HEK293 (cell line): Measurements from ENCODE around the gene FAM24B.

Source experiments
- CTCF ChIA-PET: fragments of 350-600 bp; formaldehyde crosslinking; extraction: SDS; loops from one replicate; lab custom pipeline; 2021; ENCODE audit warnings: antibody characterized with exemption; lab: Yijun Ruan, JAX
- POLR2A ChIA-PET: fragments of 300-600 bp; formaldehyde crosslinking; extraction: SDS; loops from one replicate; lab custom pipeline; 2020; ENCODE audit warnings: antibody characterized with exemption, inconsistent platforms; lab: Yijun Ruan, JAX
- H3K27ac ChIP-seq: fragments of 200-500 bp; sonication (Bioruptor generic); 2 replicates; pipeline ENCODE4 v1.5.1; 2014; ENCODE audit warnings: low read depth, low read length, control low read depth, inconsistent platforms; ENCODE audit errors: extremely low read depth
- H3K36me3 ChIP-seq, 2 experiments: fragments of 200-500 bp in 1 of 2; sonication (Bioruptor generic) in 1 of 2; 1 replicate in 1 of 2; 2 replicates in 1 of 2; pipeline ENCODE4 v1.5.1; 2014 to 2017; ENCODE audit warnings: inconsistent platforms in 2 of 2, low read length in 2 of 2; ENCODE audit not compliant: control insufficient read depth in 2 of 2, insufficient read depth in 1 of 2
- H3K4me1 ChIP-seq: fragments of 200-500 bp; sonication (Bioruptor generic); 2 replicates; pipeline ENCODE4 v1.5.1; 2014; ENCODE audit warnings: mild to moderate bottlenecking, low read length, inconsistent platforms; ENCODE audit not compliant: control insufficient read depth, insufficient read depth
- H3K4me3 ChIP-seq: 2 replicates; pipeline ENCODE4 v1.5.1; 2011; ENCODE audit warnings: low read depth, mild to moderate bottlenecking, control low read depth, low read length, moderate library complexity
- H3K9me3 ChIP-seq: fragments of 200-500 bp; sonication (Bioruptor generic); 2 replicates; pipeline ENCODE4 v1.5.1; 2014; ENCODE audit warnings: low read depth, low read length, inconsistent platforms; ENCODE audit not compliant: control insufficient read depth, insufficient read depth
- KLF17 ChIP-seq: fragments of 450-650 bp; formaldehyde crosslinking; IDR thresholded peaks from 2 replicates; pipeline ENCODE4 v1.5.1; 2016; ENCODE audit warnings: missing biosample characterization, missing genetic modification characterization
- MYNN ChIP-seq: fragments of 450-650 bp; formaldehyde crosslinking; IDR thresholded peaks from 2 replicates; pipeline ENCODE4 v1.5.1; 2016; ENCODE audit warnings: missing biosample characterization, missing genetic modification characterization, borderline replicate concordance
- MZF1 ChIP-seq: fragments of 450-650 bp; formaldehyde crosslinking; IDR thresholded peaks from 2 replicates; pipeline ENCODE4 v1.5.1; 2017; ENCODE audit warnings: missing biosample characterization, missing genetic modification characterization, borderline replicate concordance
- SP2 ChIP-seq: fragments of 450-650 bp; formaldehyde crosslinking; IDR thresholded peaks from 2 replicates; pipeline ENCODE4 v1.5.1; 2016; ENCODE audit warnings: missing biosample characterization, missing genetic modification characterization
- ZBTB17 ChIP-seq: fragments of 450-650 bp; formaldehyde crosslinking; IDR thresholded peaks from 2 replicates; pipeline ENCODE4 v1.5.1; 2016; ENCODE audit warnings: missing biosample characterization, missing genetic modification characterization
- ZNF146 ChIP-seq: fragments of 450-650 bp; formaldehyde crosslinking; IDR thresholded peaks from 2 replicates; pipeline ENCODE4 v1.5.1; 2016; ENCODE audit warnings: missing biosample characterization, missing genetic modification characterization
- ZNF155 ChIP-seq: fragments of 450-650 bp; formaldehyde crosslinking; IDR thresholded peaks from 2 replicates; pipeline ENCODE4 v1.5.1; 2016; ENCODE audit warnings: missing biosample characterization, missing genetic modification characterization
- ZNF19 ChIP-seq: fragments of 450-650 bp; formaldehyde crosslinking; IDR thresholded peaks from 2 replicates; pipeline ENCODE4; 2016; ENCODE audit warnings: missing biosample characterization, missing genetic modification characterization, low read depth
- ZNF24 ChIP-seq: fragments of 450-650 bp; formaldehyde crosslinking; IDR thresholded peaks from 2 replicates; pipeline ENCODE4 v1.5.1; 2016; ENCODE audit warnings: missing biosample characterization, missing genetic modification characterization
- ZNF37A ChIP-seq: fragments of 450-650 bp; IDR thresholded peaks from 2 replicates; pipeline ENCODE4 v1.5.1; 2018; ENCODE audit warnings: missing biosample characterization, missing genetic modification characterization
- ZNF404 ChIP-seq: fragments of 450-650 bp; formaldehyde crosslinking; IDR thresholded peaks from 2 replicates; pipeline ENCODE4 v1.5.1; 2017; ENCODE audit warnings: missing biosample characterization, missing genetic modification characterization
- ZNF423 ChIP-seq: fragments of 450-650 bp; formaldehyde crosslinking; IDR thresholded peaks from 2 replicates; pipeline ENCODE4 v1.5.1; 2016; ENCODE audit warnings: missing biosample characterization, missing genetic modification characterization
- ZNF510 ChIP-seq: fragments of 450-650 bp; formaldehyde crosslinking; IDR thresholded peaks from 2 replicates; pipeline ENCODE4 v1.5.1; 2018; ENCODE audit warnings: mild to moderate bottlenecking, missing genetic modification characterization, missing biosample characterization; ENCODE audit not compliant: insufficient replicate concordance
- ZNF529 ChIP-seq: fragments of 450-650 bp; formaldehyde crosslinking; IDR thresholded peaks from 2 replicates; pipeline ENCODE4 v1.5.1; 2017; ENCODE audit warnings: missing genetic modification characterization, missing biosample characterization; ENCODE audit not compliant: insufficient replicate concordance
- ZNF585B ChIP-seq: fragments of 450-650 bp; formaldehyde crosslinking; IDR thresholded peaks from 2 replicates; pipeline ENCODE4 v1.5.1; 2016; ENCODE audit warnings: missing biosample characterization, missing genetic modification characterization
- ZNF664 ChIP-seq: fragments of 450-650 bp; formaldehyde crosslinking; IDR thresholded peaks from 2 replicates; pipeline ENCODE4 v1.5.1; 2016; ENCODE audit warnings: missing biosample characterization, missing genetic modification characterization
- ZNF692 ChIP-seq: fragments of 450-650 bp; formaldehyde crosslinking; IDR thresholded peaks from 2 replicates; pipeline ENCODE4 v1.5.1; 2016; ENCODE audit warnings: missing biosample characterization, missing genetic modification characterization
- ZNF837 ChIP-seq: fragments of 450-650 bp; formaldehyde crosslinking; IDR thresholded peaks from 2 replicates; pipeline ENCODE4 v1.5.1; 2016; ENCODE audit warnings: missing biosample characterization, missing genetic modification characterization
- ZSCAN4 ChIP-seq: fragments of 450-650 bp; formaldehyde crosslinking; IDR thresholded peaks from 2 replicates; pipeline ENCODE4 v1.5.1; 2017; ENCODE audit warnings: missing biosample characterization, missing genetic modification characterization

FAM24B gene

DNA sequence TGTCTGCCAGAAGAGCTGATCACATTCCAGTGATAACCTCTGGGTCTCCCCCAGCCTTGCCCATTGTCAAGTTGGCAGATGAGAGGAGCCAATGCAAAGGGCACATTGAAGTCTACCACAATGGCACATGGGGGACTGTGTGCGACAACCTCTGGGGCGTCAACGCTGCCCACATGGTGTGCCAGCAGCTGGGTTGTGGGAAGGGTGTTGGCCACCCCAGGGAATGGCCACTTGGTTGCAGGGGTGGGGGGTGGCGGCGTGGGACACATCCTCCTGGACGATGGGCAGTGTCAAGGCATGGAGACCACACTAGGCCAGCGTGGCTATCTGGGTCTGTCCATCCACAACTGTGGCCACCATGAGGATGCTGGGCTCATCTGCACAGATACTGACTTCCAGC, 77.1 kb downstream of the FAM24B start:
- Histone ChIP-seq H3K9me3 (no peaks in the 10 kb centered on the region), H3K4me1 (no peaks in the 10 kb centered on the region), H3K27ac (no peak overlapping the region), H3K36me3 (no peaks in the 10 kb centered on the region), H3K4me3 (no peak overlapping the region)
- no peak for TF ChIP-seq ZNF837 (tag by site-specific recombination)
- no peak for TF ChIP-seq ZNF146 (tag by site-specific recombination)
- no peak for TF ChIP-seq SP2 (tag by site-specific recombination)
- no peak for TF ChIP-seq ZSCAN4 (tag by site-specific recombination)
- TF ChIP-seq ZNF585B (tag by site-specific recombination), result no peak
- no peak for TF ChIP-seq ZNF24 (tag by site-specific recombination)
- TF ChIP-seq ZNF664 (tag by site-specific recombination), result no peak
- TF ChIP-seq ZNF510 (tag by site-specific recombination), result no peak
- TF ChIP-seq ZNF37A, result no peak
- no peak for TF ChIP-seq MYNN (tag by site-specific recombination)
- no peak for TF ChIP-seq KLF17 (tag by site-specific recombination)
- TF ChIP-seq MZF1 (tag by site-specific recombination), result no peak
- no peak for TF ChIP-seq ZNF155 (tag by site-specific recombination)
- no peak for TF ChIP-seq ZNF423 (tag by site-specific recombination)
- TF ChIP-seq ZNF19 (tag by site-specific recombination), result no peak
- no peak for TF ChIP-seq ZBTB17 (tag by site-specific recombination)
- no peak for TF ChIP-seq ZNF404 (tag by site-specific recombination)
- no peak for TF ChIP-seq ZNF692 (tag by site-specific recombination)
- no peak for TF ChIP-seq ZNF529 (tag by site-specific recombination)
- CTCF ChIA-PET, result interaction anchor here (0.6 kb wide), 1 partner anchor 74 kb away, joined by 3 read pairs; no protein-coding TSS in a partner anchor
- POLR2A ChIA-PET, result no interaction called here
